ENCODE results near the gene ACADVL. TPM values are rescaled to one million over a fixed set of nuclear protein-coding genes. Genes with fewer than 3 reads are reported as not detected.

Gene ACADVL
- polyA plus RNA-seq, 1 of the 3 experiments (the other 2 are of a cell fraction) = 635 TPM

- H3K4me1 ChIP-seq (ENCODE audit: control insufficient read depth in 1 of 2, insufficient read depth in 2 of 2, low read depth in 1 of 2, low read length in 1 of 2) = peaks cover 11 to 35% of the 10 kb centered on the region in 2 experiments; a peak in 3 of 4 replicates
- no peaks in the 10 kb centered on the region for H3K9me2 ChIP-seq
- H3K9ac ChIP-seq = no peak overlapping the region
- H3K27ac ChIP-seq (ENCODE audit: low read depth in 2 of 2, low read length in 1 of 2) = peak overlapping the region in 1 of 2 experiments; percentile 39; a peak in 1 of 4 replicates
- H3K79me2 ChIP-seq (ENCODE audit: insufficient read depth) = peaks cover 63% of the 10 kb centered on the region
- H3K27me3 ChIP-seq (ENCODE audit: insufficient read depth) = no peaks in the 10 kb centered on the region
- H3K36me3 ChIP-seq (replicated peaks in 1 of 2; ENCODE audit: control insufficient read depth in 1 of 2, insufficient read depth in 2 of 2, low read length in 1 of 2) = no peaks in the 10 kb centered on the region
- H4K20me1 ChIP-seq (ENCODE audit: insufficient read depth) = peaks cover 48% of the 10 kb centered on the region
- no peaks in the 10 kb centered on the region for H3K9me3 ChIP-seq
- WGBS (ENCODE audit: low lambda C conversion rate) = 47% methylated on average over 29 of the region's 37 CpGs
- DNase-seq = peak; percentile 82
- TF ChIP-seq USF2 (IDR thresholded peaks at IDR 0.05; ENCODE audit: borderline replicate concordance, low read depth, low read length) (no peak), CHD2 (IDR thresholded peaks at IDR 0.05; ENCODE audit: low read length, partially characterized antibody) (peak; percentile 79), FOSL2 (IDR thresholded peaks at IDR 0.05; ENCODE audit: borderline replicate concordance, low read depth) (no peak)
- ChIA-PET POLR2A (no interaction called here), CTCF (no interaction called here)
- peak overlapping the region in 1 of 2 experiments; percentile 40; a peak in 2 of 4 replicates for H3K4me3 ChIP-seq (ENCODE audit: low read depth in 2 of 2, low read length in 1 of 2)
- no peak overlapping the region for H2AFZ ChIP-seq (ENCODE audit: low read depth)
- peak overlapping the region; percentile 10; the same call in 1 of the 2 replicates for H3K4me2 ChIP-seq
- peaks cover 31% of the 10 kb centered on the region for H3F3A ChIP-seq (replicated peaks; ENCODE audit: insufficient read depth)
Observed at GRCh38 chr17:7211491-7212273, 8.1 kb upstream of the ACADVL start.

GRCh38 chr17:7213895-7214299 is 5.8 kb upstream of the ACADVL start:
- H3F3A ChIP-seq (replicated peaks; ENCODE audit: insufficient read depth) = peaks cover 34% of the 10 kb centered on the region
- peak overlapping the region; percentile 56 to 64 for H3K4me3 ChIP-seq (ENCODE audit: low read depth in 2 of 2, low read length in 1 of 2)
- H2AFZ ChIP-seq (ENCODE audit: low read depth) = no peak overlapping the region
- no peaks in the 10 kb centered on the region for H3K27me3 ChIP-seq (ENCODE audit: insufficient read depth)
- ChIA-PET POLR2A (interaction anchor here (0.9 to 1.7 kb wide), 5 partner anchors 11 to 201 kb away, joined by 3 to 6 read pairs (median 3); partner anchors contain the start of genes DVL2, PHF23, RNASEK and SLC16A13), CTCF (interaction anchor here (0.5 to 3.7 kb wide), 23 partner anchors 9 to 170 kb away, joined by 3 to 37 read pairs (median 5); partner anchors contain the start of genes CTDNEP1, DVL2, GABARAP and SLC16A11)
- 0 out of 2 replicates have a peak overlapping the region, but pooled peaks have one; percentile 47 for H3K9ac ChIP-seq
- H3K4me1 ChIP-seq (ENCODE audit: control insufficient read depth in 1 of 2, insufficient read depth in 2 of 2, low read depth in 1 of 2, low read length in 1 of 2) = peaks cover 24 to 49% of the 10 kb centered on the region in 2 experiments; a peak in 3 of 4 replicates
- H3K4me2 ChIP-seq = peak overlapping the region; percentile 97
- 7% methylated on average over 15 of the region's 15 CpGs for WGBS (ENCODE audit: low lambda C conversion rate)
- TF ChIP-seq CTCF (IDR thresholded peaks at IDR 0.05) (peak; percentile 64), CHD2 (IDR thresholded peaks at IDR 0.05; ENCODE audit: low read length, partially characterized antibody) (peak; percentile 88), RAD21 (IDR thresholded peaks at IDR 0.05; ENCODE audit: low read length) (peak; percentile 58; the same call in 1 of the 2 replicates), GATA2 (CRISPR knock-in tag; IDR thresholded peaks at IDR 0.05) (no peak), EZH2phosphoT487 (IDR thresholded peaks at IDR 0.05; ENCODE audit: borderline replicate concordance, low read depth) (no peak), SIN3A (IDR thresholded peaks at IDR 0.05; ENCODE audit: borderline replicate concordance, low read depth, low read length) (0 out of 2 replicates have a peak, but pooled peaks have one; percentile 6), MXI1 (IDR thresholded peaks at IDR 0.05; ENCODE audit: low read depth, low read length) (peak; percentile 95), YY1 (IDR thresholded peaks at IDR 0.05; ENCODE audit: low read depth) (0 out of 2 replicates have a peak, but pooled peaks have one; percentile 3), SMC3 (IDR thresholded peaks at IDR 0.05; ENCODE audit: low read depth, low read length) (peak; percentile 34; the same call in 1 of the 2 replicates), RXRA (IDR thresholded peaks at IDR 0.05; ENCODE audit: borderline replicate concordance, low read depth) (no peak), ELF1 (IDR thresholded peaks at IDR 0.05) (no peak)
- H3K79me2 ChIP-seq (ENCODE audit: insufficient read depth) = peaks cover 64% of the 10 kb centered on the region
- H3K9me2 ChIP-seq = no peaks in the 10 kb centered on the region
- peak overlapping the region; percentile 86 to 88 for H3K27ac ChIP-seq (ENCODE audit: low read depth in 2 of 2, low read length in 1 of 2)
- H4K20me1 ChIP-seq (ENCODE audit: insufficient read depth) = peaks cover 40% of the 10 kb centered on the region
- no peaks in the 10 kb centered on the region for H3K36me3 ChIP-seq (replicated peaks in 1 of 2; ENCODE audit: control insufficient read depth in 1 of 2, insufficient read depth in 2 of 2, low read length in 1 of 2)
- DNase-seq = peak; percentile 86
- H3K9me3 ChIP-seq = no peaks in the 10 kb centered on the region
